CD4-positive, alpha-beta T cell treated with Interleukin-15 for 4 hours (primary cell): ENCODE results near the gene OR4D2.

ENCODE experiments used
- DNase-seq: peaks from one replicate; pipeline ENCODE4 v3.0.0-alpha.2; 2020; ENCODE audit warnings: low spot score

OR4D2 gene

GRCh38 chr17:58210922-58211321, 44.1 kb downstream of the OR4D2 start:
- DNase-seq = no peak

- DNase-seq = no peak
These were observed 48.9 kb downstream of the OR4D2 start for GRCh38 chr17:58215685-58216084.

GRCh38 chr17:58217766-58218165, 51.0 kb downstream of the OR4D2 start:
- no peak for DNase-seq

GRCh38 chr17:58219007-58219788, 52.4 kb downstream of the OR4D2 start, which contains the start of gene MKS1:
TSS of gene MKS1 (minus strand) at chr17:58219255. CDS start at chr17:58219230, 25 bp downstream.
- DNase-seq = peak; percentile 95

- DNase-seq = no peak
These were observed 53.0 kb downstream of the OR4D2 start for GRCh38 chr17:58219789-58220183.
